ENCODE measurements around the gene NIBAN1.

The NIBAN1 gene

DNA sequence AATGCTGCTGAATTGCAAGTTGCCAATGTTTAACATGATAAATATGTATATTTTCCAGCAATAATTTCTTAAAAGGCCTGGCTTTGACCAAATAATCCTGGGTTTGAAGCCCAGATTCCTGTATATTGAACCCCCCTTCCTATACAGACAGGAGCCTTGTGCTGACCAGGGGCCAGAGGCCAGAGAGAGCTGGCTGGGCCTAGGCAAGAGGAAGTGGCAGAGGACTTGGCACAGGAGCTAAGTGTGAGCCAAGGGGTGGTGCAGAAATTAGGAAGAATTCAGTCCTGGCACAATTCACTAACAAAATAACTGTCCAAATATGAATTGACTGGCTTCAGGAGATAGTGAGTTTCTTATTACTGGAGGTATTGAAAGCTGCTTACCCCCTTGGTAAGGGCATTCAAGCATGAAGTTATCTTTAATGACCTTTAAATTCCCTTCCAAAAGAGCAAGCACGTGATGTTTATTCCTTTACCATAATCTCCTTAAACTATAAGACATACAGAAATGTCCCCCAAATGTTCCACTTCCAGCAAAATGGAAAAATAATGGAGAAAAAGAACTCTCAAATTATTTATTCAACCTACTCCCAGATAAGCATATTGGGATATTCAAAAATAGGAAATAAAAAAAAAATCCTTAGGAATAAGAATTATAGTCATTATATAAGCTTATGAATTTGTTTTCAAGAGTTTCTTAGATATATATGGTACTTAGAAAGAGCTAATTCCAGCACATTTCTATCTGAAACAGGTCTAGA lies 26.6 kb downstream of the NIBAN1 start:
- no peak for FAIRE-seq
- DNase-seq (ENCODE audit: insufficient read length, low spot score): no peak
- no peak for TF ChIP-seq POLR2AphosphoS5 (IDR thresholded peaks at IDR 0.05; ENCODE audit: low read depth, low read length)
- TF ChIP-seq POU2F2 (IDR thresholded peaks at IDR 0.05; ENCODE audit: low read depth, low read length): no peak
- no peak for TF ChIP-seq SPI1 (IDR thresholded peaks at IDR 0.05; ENCODE audit: low read depth, low read length)
- TF ChIP-seq POLR2A (IDR thresholded peaks at IDR 0.05; ENCODE audit: low read depth, low read length): no peak
- no peak for TF ChIP-seq PAX5 (IDR thresholded peaks at IDR 0.05; ENCODE audit: insufficient read depth, low read length, severe bottlenecking)
- no peak for TF ChIP-seq TAF1 (IDR thresholded peaks at IDR 0.05; ENCODE audit: low read depth, low read length)

DNA sequence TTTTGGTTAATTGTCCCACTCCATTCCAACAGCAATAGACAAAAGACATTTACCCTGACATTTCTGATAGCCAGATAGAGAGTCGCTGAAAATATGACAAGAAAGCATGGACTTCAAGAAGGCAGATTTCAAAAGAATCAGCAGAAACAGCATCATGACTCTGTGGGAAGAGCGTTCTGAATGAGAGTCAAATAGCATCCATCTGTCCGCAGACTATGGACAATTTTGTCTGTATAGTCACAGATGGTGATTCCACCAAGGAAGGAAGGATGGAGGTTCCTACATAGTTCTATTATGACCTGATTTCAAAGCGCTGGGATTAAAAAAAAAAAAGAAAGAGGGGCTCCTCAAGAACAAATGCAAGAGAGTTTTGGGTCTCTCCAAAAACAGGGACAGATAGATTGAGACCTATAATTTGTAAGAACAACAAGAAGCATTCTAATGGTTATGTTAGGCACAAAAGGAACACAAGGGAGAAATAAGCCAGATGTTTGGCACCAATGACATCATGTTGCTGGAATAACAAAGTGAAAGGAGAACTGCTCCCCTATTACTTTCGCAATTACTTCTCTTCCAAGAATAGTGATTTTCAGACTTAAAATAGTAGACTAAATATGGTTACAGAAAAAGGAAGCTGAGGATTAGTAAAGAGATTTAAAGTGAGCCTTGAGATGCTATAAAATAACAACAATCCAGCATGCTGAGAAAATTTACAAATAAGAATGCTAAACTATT lies 28.5 kb downstream of the NIBAN1 start:
- DNase-seq (ENCODE audit: insufficient read length, low spot score) (no peak), FAIRE-seq (peak; percentile 31)
- TF ChIP-seq POLR2A (IDR thresholded peaks at IDR 0.05; ENCODE audit: low read depth, low read length) (no peak), SPI1 (IDR thresholded peaks at IDR 0.05; ENCODE audit: low read depth, low read length) (peak; percentile 92)

DNA sequence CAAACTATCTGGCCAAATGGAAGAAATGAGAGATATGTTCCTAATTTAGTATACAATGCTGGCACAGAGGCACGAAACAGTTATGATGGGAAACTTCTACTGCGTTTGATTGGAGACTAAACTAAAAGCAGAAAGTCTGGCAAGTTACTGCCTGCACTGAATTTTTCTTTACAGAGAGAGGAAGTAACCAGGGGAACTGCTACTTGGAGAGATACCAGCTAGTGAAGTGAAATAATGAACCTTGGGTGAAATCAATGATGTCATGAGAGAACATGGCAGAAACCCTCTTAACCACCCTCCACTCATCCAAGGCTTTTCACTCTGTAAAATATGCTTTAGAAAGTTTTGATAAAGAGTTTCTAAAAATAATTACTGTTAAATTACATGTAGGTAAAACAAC lies 29.3 kb downstream of the NIBAN1 start:
- peak; percentile 16 for DNase-seq (ENCODE audit: insufficient read length, low spot score)
- TF ChIP-seq SPI1 (IDR thresholded peaks at IDR 0.05; ENCODE audit: low read depth, low read length) (peak; percentile 92), POU2F2 (IDR thresholded peaks at IDR 0.05; ENCODE audit: low read depth, low read length) (no peak)
- peak; percentile 23 for FAIRE-seq

DNA sequence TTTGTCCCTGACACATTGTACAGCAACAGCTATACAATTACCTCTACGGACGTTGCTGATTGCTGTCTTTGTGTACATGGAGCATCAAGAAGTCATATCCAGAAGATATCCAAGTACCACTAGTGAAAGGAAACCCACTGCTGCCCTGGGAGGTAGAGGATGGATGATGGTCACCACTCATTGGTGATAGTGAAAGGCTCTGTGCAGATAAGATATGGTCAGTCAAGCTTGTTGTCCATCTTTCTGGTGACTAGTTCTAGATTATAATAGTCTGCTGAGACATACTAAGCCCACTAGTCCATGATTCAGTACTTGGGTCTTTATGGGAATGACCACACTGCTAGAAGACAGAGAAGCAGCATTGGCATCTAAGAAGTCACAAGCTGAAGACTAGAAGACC lies 30.3 kb downstream of the NIBAN1 start:
- no peak for DNase-seq (ENCODE audit: insufficient read length, low spot score)
- peak; percentile 70 for FAIRE-seq
- no peak for TF ChIP-seq POU2F2 (IDR thresholded peaks at IDR 0.05; ENCODE audit: low read depth, low read length)
- no peak for TF ChIP-seq POLR2A (IDR thresholded peaks at IDR 0.05; ENCODE audit: low read depth, low read length)
- no peak for TF ChIP-seq POLR2AphosphoS5 (IDR thresholded peaks at IDR 0.05; ENCODE audit: low read depth, low read length)
- TF ChIP-seq SPI1 (IDR thresholded peaks at IDR 0.05; ENCODE audit: low read depth, low read length): no peak
- TF ChIP-seq PAX5 (IDR thresholded peaks at IDR 0.05; ENCODE audit: insufficient read depth, low read length, severe bottlenecking): no peak
- no peak for TF ChIP-seq TAF1 (IDR thresholded peaks at IDR 0.05; ENCODE audit: low read depth, low read length)

DNA sequence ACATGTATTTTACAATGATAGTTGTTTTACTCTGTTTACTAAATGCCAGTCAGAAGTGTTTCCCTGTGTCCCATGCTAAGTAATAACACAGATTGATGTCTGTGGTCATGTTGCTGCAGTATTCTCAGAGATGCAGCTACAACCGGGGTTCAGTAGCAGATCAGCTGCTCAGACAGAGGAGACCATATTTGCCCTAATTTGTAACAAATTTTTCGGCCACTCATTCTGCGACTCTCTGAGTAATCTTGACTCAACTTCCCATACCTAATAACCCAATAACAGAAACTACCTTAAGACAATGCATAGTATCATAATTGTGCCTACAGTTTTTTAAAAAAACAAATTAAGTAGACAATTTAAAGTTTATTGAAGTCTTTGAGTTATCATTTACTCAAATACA lies 32.6 kb downstream of the NIBAN1 start:
- DNase-seq (ENCODE audit: insufficient read length, low spot score) (no peak), FAIRE-seq (peak; percentile 83)
- TF ChIP-seq SPI1 (IDR thresholded peaks at IDR 0.05; ENCODE audit: low read depth, low read length) (no peak), POLR2AphosphoS5 (IDR thresholded peaks at IDR 0.05; ENCODE audit: low read depth, low read length) (no peak), TAF1 (IDR thresholded peaks at IDR 0.05; ENCODE audit: low read depth, low read length) (no peak), POLR2A (IDR thresholded peaks at IDR 0.05; ENCODE audit: low read depth, low read length) (no peak), POU2F2 (IDR thresholded peaks at IDR 0.05; ENCODE audit: low read depth, low read length) (no peak), PAX5 (IDR thresholded peaks at IDR 0.05; ENCODE audit: insufficient read depth, low read length, severe bottlenecking) (no peak)

DNA sequence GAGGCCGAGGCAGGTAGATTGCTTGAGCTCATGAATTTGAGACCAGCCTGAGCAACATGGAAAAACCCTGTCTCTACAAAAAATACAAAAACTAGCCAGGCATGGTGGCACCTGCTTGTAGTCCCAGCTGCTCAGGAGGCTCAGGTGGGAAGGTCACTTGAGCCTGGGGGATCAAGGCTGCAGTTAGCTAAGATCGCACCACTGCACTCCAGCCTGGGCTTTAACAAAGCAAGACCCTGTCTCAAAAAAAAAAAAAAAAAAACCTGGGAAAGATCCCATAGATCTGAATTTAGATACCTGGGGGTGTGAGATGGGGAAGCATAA lies 32.9 kb downstream of the NIBAN1 start:
- TF ChIP-seq POU2F2 (IDR thresholded peaks at IDR 0.05; ENCODE audit: low read depth, low read length) (no peak), POLR2A (IDR thresholded peaks at IDR 0.05; ENCODE audit: low read depth, low read length) (no peak), POLR2AphosphoS5 (IDR thresholded peaks at IDR 0.05; ENCODE audit: low read depth, low read length) (no peak), TAF1 (IDR thresholded peaks at IDR 0.05; ENCODE audit: low read depth, low read length) (no peak)
- FAIRE-seq (peak; percentile 48), DNase-seq (ENCODE audit: insufficient read length, low spot score) (no peak)

DNA sequence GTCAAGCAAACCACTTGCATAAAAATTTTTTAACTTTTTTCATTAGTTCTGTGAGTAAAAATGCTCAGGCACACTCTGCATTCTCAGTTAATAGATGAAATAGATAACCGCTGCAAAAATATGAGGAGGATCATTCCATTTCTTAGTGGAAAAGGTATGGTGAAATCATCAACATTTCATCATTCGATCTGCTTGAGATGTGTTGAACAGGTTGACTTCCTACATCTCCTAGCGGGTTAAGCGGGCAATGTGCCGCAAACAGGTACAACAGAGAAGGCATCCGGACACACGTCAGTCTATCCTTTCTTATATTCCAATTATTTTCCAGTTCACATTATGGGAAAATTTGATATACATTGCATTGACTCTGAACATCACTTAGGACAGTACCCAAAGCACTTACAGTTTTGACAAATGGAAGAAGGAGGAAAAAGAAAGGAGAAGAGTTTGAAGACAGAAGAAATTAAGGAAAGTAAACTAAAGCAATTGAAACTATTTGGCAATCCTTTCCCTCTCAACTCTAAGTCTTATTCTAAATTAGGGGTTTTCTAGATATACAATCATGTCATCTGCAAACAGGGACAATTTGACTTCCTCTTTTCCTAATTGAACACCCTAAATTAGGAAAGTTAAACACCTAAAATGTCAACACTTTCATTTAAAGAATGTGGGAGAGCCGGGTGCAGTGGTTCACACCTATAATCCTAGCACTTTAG lies 33.5 kb downstream of the NIBAN1 start:
- no peak for DNase-seq (ENCODE audit: insufficient read length, low spot score)
- TF ChIP-seq SPI1 (IDR thresholded peaks at IDR 0.05; ENCODE audit: low read depth, low read length) (peak; percentile 70), POLR2AphosphoS5 (IDR thresholded peaks at IDR 0.05; ENCODE audit: low read depth, low read length) (no peak), PAX5 (IDR thresholded peaks at IDR 0.05; ENCODE audit: insufficient read depth, low read length, severe bottlenecking) (no peak), POU2F2 (IDR thresholded peaks at IDR 0.05; ENCODE audit: low read depth, low read length) (no peak), TAF1 (IDR thresholded peaks at IDR 0.05; ENCODE audit: low read depth, low read length) (no peak)
- FAIRE-seq: no peak

DNA sequence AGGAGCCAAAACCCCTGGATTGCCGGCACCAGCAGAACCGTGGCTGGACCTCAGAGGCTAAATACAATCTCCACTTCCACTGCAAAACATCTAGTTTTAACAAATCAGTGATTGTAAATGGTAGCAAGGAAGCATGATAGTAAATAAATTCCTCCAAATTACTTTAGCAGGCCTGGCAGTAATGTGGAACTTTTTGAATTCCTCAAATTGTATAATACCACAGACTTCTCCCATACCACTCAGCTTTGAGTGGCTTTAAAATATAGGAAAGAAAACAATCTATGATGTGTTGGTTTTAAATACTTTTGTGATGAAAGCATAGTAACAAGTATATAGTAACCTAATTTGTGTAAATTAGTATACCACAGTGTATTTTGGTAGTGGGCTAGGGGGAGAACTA lies 34.1 kb downstream of the NIBAN1 start:
- TF ChIP-seq TAF1 (IDR thresholded peaks at IDR 0.05; ENCODE audit: low read depth, low read length) (no peak), PAX5 (IDR thresholded peaks at IDR 0.05; ENCODE audit: insufficient read depth, low read length, severe bottlenecking) (no peak), SPI1 (IDR thresholded peaks at IDR 0.05; ENCODE audit: low read depth, low read length) (no peak), POU2F2 (IDR thresholded peaks at IDR 0.05; ENCODE audit: low read depth, low read length) (no peak), POLR2AphosphoS5 (IDR thresholded peaks at IDR 0.05; ENCODE audit: low read depth, low read length) (no peak), POLR2A (IDR thresholded peaks at IDR 0.05; ENCODE audit: low read depth, low read length) (no peak)
- no peak for DNase-seq (ENCODE audit: insufficient read length, low spot score)
- FAIRE-seq: no peak

DNA sequence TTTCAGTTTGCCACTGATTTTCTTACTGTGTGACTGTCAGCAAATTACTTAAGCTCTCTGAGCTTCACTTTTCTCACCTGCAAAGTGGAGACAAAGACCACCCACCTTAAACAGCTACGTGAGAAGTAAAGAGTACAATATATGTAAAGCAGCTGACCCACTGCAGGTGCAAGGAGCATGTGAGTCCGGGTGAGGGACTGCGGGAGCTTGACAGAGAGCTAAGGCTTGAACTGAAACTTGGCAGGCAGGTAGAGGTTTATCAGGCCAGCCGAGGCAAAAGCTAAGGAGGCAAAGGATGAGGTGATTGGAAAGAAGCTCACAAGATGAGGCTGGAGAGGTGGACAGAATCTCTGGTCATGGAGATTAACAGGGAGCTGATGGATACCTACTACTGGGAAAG lies 36.6 kb downstream of the NIBAN1 start:
- FAIRE-seq (peak; percentile 71), DNase-seq (ENCODE audit: insufficient read length, low spot score) (no peak)
- TF ChIP-seq SPI1 (IDR thresholded peaks at IDR 0.05; ENCODE audit: low read depth, low read length) (no peak), TAF1 (IDR thresholded peaks at IDR 0.05; ENCODE audit: low read depth, low read length) (no peak), POU2F2 (IDR thresholded peaks at IDR 0.05; ENCODE audit: low read depth, low read length) (no peak), PAX5 (IDR thresholded peaks at IDR 0.05; ENCODE audit: insufficient read depth, low read length, severe bottlenecking) (no peak)

Measured in GM12891 (cell line).